ENCODE measurements around the gene MACO1. TPM values are rescaled to one million over a fixed set of nuclear protein-coding genes. Genes with fewer than 3 reads are reported as not detected.

MACO1 gene
- total and polyA plus RNA-seq, 2 donors from 2014 or later = 12.1 to 19.3 TPM

GRCh38 chr1:25425098-25426085, 5.3 kb upstream of the MACO1 start:
- Histone ChIP-seq H3K4me3 (ENCODE audit: low read length in 3 of 3) (no peak overlapping the region), H3K4me1 (ENCODE audit: control insufficient read depth in 2 of 3, insufficient read depth in 2 of 3, low read depth in 1 of 3, low read length in 3 of 3) (peaks cover 0 to 5% (median 0%) of the 10 kb centered on the region in 3 donors), H3K9ac (ENCODE audit: low read length in 3 of 3) (no peak overlapping the region), H3K9me3 (ENCODE audit: control insufficient read depth in 2 of 3, insufficient read depth in 1 of 3, low read length in 3 of 3) (no peaks in the 10 kb centered on the region), H3K27me3 (ENCODE audit: control insufficient read depth, insufficient read depth, low read length) (no peaks in the 10 kb centered on the region), H3K27ac (ENCODE audit: low read depth in 2 of 2, low read length in 2 of 2) (no peak overlapping the region), H3K36me3 (ENCODE audit: control insufficient read depth in 2 of 3, insufficient read depth in 3 of 3, low read length in 3 of 3) (no peaks in the 10 kb centered on the region)
- FAIRE-seq = no peak
- intact Hi-C loops (cut with DNase I) = no loop called here
- peak in 1 of 5 donors; percentile 78 for DNase-seq
- TF ChIP-seq CTCF (IDR thresholded peaks at IDR 0.05; ENCODE audit: borderline replicate concordance, extremely low read depth, insufficient read depth) = no peak

GRCh38 chr1:25427696-25428095, 3.0 kb upstream of the MACO1 start:
- DNase-seq (no peak), FAIRE-seq (no peak)
- Histone ChIP-seq H3K9ac (ENCODE audit: low read length in 3 of 3) (no peak overlapping the region), H3K9me3 (ENCODE audit: control insufficient read depth in 2 of 3, insufficient read depth in 1 of 3, low read length in 3 of 3) (no peaks in the 10 kb centered on the region), H3K36me3 (ENCODE audit: control insufficient read depth in 2 of 3, insufficient read depth in 3 of 3, low read length in 3 of 3) (no peaks in the 10 kb centered on the region), H3K27ac (ENCODE audit: low read depth in 2 of 2, low read length in 2 of 2) (no peak overlapping the region), H3K27me3 (ENCODE audit: control insufficient read depth, insufficient read depth, low read length) (no peaks in the 10 kb centered on the region), H3K4me3 (ENCODE audit: low read length in 3 of 3) (no peak overlapping the region), H3K4me1 (ENCODE audit: control insufficient read depth in 2 of 3, insufficient read depth in 2 of 3, low read depth in 1 of 3, low read length in 3 of 3) (peaks cover 0 to 5% (median 2%) of the 10 kb centered on the region in 3 donors)
- intact Hi-C loops (cut with DNase I) = no loop called here
- no peak for TF ChIP-seq CTCF (IDR thresholded peaks at IDR 0.05; ENCODE audit: borderline replicate concordance, extremely low read depth, insufficient read depth)

GRCh38 chr1:25428475-25429166, 2.1 kb upstream of the MACO1 start:
- no peak overlapping the region for H3K4me3 ChIP-seq (ENCODE audit: low read length in 3 of 3)
- FAIRE-seq (no peak), DNase-seq (no peak)
- no peak for TF ChIP-seq CTCF (IDR thresholded peaks at IDR 0.05; ENCODE audit: borderline replicate concordance, extremely low read depth, insufficient read depth)
- H3K27ac ChIP-seq (ENCODE audit: low read depth in 2 of 2, low read length in 2 of 2) = no peak overlapping the region
- no peak overlapping the region for H3K9ac ChIP-seq (ENCODE audit: low read length in 3 of 3)
- peaks cover 0 to 8% (median 6%) of the 10 kb centered on the region in 3 donors for H3K4me1 ChIP-seq (ENCODE audit: control insufficient read depth in 2 of 3, insufficient read depth in 2 of 3, low read depth in 1 of 3, low read length in 3 of 3)
- no peaks in the 10 kb centered on the region for H3K9me3 ChIP-seq (ENCODE audit: control insufficient read depth in 2 of 3, insufficient read depth in 1 of 3, low read length in 3 of 3)
- H3K36me3 ChIP-seq (ENCODE audit: control insufficient read depth in 2 of 3, insufficient read depth in 3 of 3, low read length in 3 of 3) = no peaks in the 10 kb centered on the region
- H3K27me3 ChIP-seq (ENCODE audit: control insufficient read depth, insufficient read depth, low read length) = no peaks in the 10 kb centered on the region
- intact Hi-C loops (cut with DNase I) = no loop called here
